ENCODE results near the gene TXK.

- TF ChIP-seq CTCF (conservative IDR thresholded peaks at IDR 0.05) (no peak), EZH2 (IDR thresholded peaks at IDR 0.05; ENCODE audit: low read depth) (no peak)
These were observed 30.4 kb downstream of the TXK start for GRCh38 chr4:48103483-48104139.
